SJCRH30 (cell line): Measurements from ENCODE around the gene INPP5A. TPM values are rescaled to one million over a fixed set of nuclear protein-coding genes. Genes with fewer than 3 reads are reported as not detected.
"Not testable (repeated sequence)": the region's sequence is repeated elsewhere in the genome, so short reads cannot be mapped to it uniquely, and the experiment has no call there.

Experiments used
- DNase-seq, 2 experiments: peaks; one replicate each; pipeline ENCODE4 v3.0.0-alpha.2; 2015 to 2020
- H3K27ac ChIP-seq: fragments of 250-450 bp; sonication (Bioruptor Pico); 2 replicates; pipeline ENCODE4 v1.5.1; 2020; ENCODE audit warnings: mild to moderate bottlenecking, moderate library complexity
- H3K27me3 ChIP-seq: fragments of 250-450 bp; sonication (Bioruptor Pico); 2 replicates; pipeline ENCODE4 v1.5.1; 2020; ENCODE audit warnings: mild to moderate bottlenecking, moderate library complexity
- H3K36me3 ChIP-seq: fragments of 250-450 bp; sonication (Bioruptor Pico); 2 replicates; pipeline ENCODE4 v1.5.1; 2020; ENCODE audit warnings: mild to moderate bottlenecking, moderate library complexity
- H3K4me1 ChIP-seq: fragments of 250-450 bp; sonication (Bioruptor Pico); 2 replicates; pipeline ENCODE4 v1.5.1; 2020; ENCODE audit warnings: mild to moderate bottlenecking, moderate library complexity
- H3K4me3 ChIP-seq: fragments of 250-450 bp; sonication (Bioruptor Pico); 2 replicates; pipeline ENCODE4 v1.5.1; 2020; ENCODE audit warnings: mild to moderate bottlenecking, moderate library complexity
- H3K9me3 ChIP-seq: fragments of 250-450 bp; sonication (Bioruptor Pico); replicated peaks from 2 replicates; pipeline ENCODE4 v1.5.1; 2020; ENCODE audit warnings: mild to moderate bottlenecking, moderate library complexity
- total RNA-seq: library from RNA; depleted of rRNA; stranded (reverse); fragments of >200 nt; shearing (Covaris generic); gene quantifications from 2 replicates; pipeline ENCODE4 v1.2.3, GENCODE V29; 2014

INPP5A gene
- total RNA-seq, 1 experiment from 2014 or later: 22.4 TPM

DNA sequence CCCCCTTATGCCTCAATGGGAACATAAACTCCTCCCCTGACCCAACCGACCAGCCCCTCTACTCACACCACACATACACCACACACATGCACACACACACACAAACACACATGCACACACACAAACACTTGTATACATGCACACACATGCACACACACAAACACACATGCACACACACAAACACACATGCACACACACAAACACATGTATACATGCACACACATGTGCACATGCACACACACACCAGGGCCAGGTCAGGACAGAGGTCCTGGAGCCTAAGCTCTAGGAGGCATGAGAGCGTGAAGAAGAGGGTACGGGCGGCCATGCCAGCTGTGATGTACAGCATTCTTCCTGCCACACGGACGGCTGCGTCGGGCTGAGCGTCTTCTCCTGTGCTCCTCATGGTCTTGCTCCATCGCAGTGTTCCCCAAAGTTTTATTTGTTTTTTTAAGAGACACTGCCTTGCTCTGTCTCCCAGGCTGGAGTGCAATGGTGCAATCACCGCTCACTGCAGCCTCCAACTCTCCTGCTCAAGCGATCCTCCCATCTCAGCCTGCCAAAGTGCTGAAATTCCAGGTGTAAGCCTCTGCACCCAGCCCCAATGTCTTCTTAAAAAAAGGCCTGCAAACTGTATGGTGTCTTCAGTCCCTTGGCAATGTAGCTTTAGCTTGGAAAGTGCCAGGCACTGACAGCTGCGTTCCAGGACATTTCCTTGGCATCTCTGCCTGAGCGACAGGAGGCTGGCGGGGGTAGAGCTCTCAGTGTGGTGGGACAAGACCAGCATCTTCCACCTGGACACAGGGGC lies 38.8 kb upstream of the INPP5A start:
- no peak overlapping the region for H3K4me3 ChIP-seq
- H3K27me3 ChIP-seq: no peaks in the 10 kb centered on the region
- H3K27ac ChIP-seq: no peak overlapping the region
- no peaks in the 10 kb centered on the region for H3K9me3 ChIP-seq
- no peak for DNase-seq
- no peaks in the 10 kb centered on the region for H3K4me1 ChIP-seq
- no peaks in the 10 kb centered on the region for H3K36me3 ChIP-seq

GRCh38 chr10:132499367-132499685 lies 38.3 kb upstream of the INPP5A start:
- Histone ChIP-seq H3K4me3 (no peak overlapping the region), H3K4me1 (no peaks in the 10 kb centered on the region), H3K36me3 (no peaks in the 10 kb centered on the region), H3K9me3 (no peaks in the 10 kb centered on the region), H3K27me3 (no peaks in the 10 kb centered on the region), H3K27ac (no peak overlapping the region)
- no peak for DNase-seq

- no peak for DNase-seq
- Histone ChIP-seq H3K9me3 (no peaks in the 10 kb centered on the region), H3K27me3 (no peaks in the 10 kb centered on the region), H3K36me3 (no peaks in the 10 kb centered on the region), H3K4me1 (no peaks in the 10 kb centered on the region), H3K4me3 (no peak overlapping the region), H3K27ac (no peak overlapping the region)
Observed at GRCh38 chr10:132500781-132501415, 36.7 kb upstream of the INPP5A start.

DNA sequence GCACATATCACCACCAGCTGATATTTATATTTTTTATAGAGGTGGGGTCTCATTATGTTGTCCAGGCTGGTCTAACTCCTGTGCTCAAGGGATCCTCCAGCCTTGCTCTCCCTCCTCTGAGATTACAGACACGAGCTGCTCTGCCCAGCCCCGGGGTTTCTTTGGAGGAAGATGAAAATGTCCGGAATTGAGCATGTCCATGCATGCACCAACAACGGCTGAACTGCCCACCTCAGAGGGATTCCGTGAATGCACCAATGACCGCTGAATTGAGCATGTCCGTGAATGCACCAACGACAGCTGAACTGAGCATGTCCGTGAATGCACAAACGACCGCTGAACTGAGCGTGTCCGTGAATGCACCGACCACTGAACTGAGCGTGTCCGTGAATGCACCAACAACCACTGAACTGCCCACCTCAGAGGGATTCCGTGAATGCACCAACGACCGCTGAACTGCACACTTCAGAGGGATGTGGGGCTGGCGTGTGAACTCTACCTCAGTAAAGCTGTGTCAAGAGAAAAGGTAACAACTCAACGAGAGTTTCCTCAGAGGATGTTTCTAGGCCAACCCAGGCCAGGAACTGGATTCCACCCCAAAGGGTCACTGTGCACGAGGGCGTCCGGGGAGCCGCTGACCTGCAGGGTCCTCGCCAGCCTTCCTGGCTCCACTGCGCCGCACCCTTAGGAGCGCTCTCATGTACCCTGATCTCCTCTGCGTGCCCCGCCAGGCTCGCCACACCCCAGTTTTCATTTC lies 34.9 kb upstream of the INPP5A start:
- no peak overlapping the region for H3K27ac ChIP-seq
- no peaks in the 10 kb centered on the region for H3K4me1 ChIP-seq
- H3K27me3 ChIP-seq: no peaks in the 10 kb centered on the region
- DNase-seq: no peak
- no peaks in the 10 kb centered on the region for H3K36me3 ChIP-seq
- no peaks in the 10 kb centered on the region for H3K9me3 ChIP-seq
- no peak overlapping the region for H3K4me3 ChIP-seq

DNA sequence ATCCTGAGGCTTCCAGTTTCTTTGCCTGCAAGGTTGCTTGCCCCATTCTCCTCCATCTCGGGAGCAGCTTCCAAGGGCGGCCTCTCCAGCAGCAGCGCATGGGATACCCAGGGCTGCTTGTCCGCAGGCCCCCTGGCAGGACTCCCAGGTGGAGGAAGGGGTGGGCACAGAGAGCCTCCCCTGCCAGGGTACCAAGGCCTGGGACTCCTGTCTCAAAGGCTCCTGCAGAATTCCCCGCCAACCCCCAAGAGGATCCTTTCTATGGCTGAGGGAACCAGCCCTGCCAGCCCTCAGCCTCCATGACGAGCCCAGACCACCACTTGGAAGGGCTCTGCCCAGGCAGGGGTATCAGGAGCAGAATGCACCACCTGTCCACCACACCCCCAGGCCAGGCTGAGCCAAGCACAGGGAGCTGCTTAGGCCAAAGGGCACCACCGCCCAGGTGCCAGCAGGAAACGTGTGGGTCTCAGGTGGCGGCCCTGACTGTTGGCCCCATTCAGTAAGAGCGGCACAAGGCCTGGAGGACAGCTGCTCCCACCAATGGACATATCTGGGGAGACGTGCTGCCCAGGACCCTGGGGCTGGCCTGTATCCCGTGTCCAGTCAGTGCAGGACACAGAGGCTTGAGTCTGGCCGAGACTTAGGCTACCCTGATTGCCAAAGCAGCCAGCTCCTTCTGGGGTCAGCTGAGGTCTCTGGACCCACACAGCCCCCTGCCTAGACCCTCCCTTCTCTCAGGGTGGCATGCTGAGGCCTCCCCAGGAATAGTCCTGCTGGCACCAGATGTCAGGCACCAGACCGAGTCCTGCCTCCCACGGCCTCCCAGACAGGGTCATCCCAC lies 33.8 kb upstream of the INPP5A start:
- no peak overlapping the region for H3K4me3 ChIP-seq
- no peaks in the 10 kb centered on the region for H3K27me3 ChIP-seq
- H3K27ac ChIP-seq: no peak overlapping the region
- no peak for DNase-seq
- H3K4me1 ChIP-seq: no peaks in the 10 kb centered on the region
- no peaks in the 10 kb centered on the region for H3K36me3 ChIP-seq
- no peaks in the 10 kb centered on the region for H3K9me3 ChIP-seq

DNA sequence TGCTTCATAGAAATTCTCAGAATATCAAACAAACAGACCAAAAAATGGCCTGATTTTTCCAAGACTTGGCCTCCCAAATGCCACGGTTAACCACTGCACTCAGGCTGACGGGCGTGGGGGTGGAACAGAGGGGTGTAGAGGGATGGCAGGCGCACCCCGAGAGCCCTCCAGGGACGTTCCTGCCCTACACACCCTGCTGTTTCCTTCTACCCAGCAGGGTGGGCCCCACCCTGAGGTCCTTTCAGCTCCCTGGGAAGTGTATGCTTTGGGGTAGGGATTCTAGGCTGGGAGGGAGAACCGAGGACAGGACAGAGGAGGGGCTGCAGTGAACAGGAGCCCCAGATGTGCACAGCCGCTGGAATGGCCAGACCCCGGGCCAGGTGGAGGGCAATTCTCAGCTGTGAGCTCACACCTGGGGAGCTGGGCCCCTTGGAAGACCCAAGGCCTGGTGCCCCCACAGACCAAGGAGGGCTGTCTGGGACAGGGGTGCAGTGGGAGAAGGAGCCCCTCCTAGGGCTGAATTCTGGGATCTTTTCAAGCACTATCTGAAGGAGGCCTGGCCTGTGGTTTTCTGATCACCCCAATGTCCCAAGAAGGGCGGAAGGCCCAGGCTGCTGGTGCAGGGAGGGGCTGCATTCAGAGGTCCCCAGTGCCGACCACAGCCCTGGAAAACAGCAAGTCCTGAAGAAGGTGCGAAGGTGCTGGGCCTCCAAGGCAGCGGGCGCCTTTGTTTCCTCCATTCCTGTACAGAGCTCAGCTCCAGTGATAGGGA lies 32.9 kb upstream of the INPP5A start:
- DNase-seq: no peak
- H3K4me3 ChIP-seq: no peak overlapping the region
- no peaks in the 10 kb centered on the region for H3K9me3 ChIP-seq
- H3K4me1 ChIP-seq: no peaks in the 10 kb centered on the region
- no peaks in the 10 kb centered on the region for H3K36me3 ChIP-seq
- no peaks in the 10 kb centered on the region for H3K27me3 ChIP-seq
- H3K27ac ChIP-seq: no peak overlapping the region

DNA sequence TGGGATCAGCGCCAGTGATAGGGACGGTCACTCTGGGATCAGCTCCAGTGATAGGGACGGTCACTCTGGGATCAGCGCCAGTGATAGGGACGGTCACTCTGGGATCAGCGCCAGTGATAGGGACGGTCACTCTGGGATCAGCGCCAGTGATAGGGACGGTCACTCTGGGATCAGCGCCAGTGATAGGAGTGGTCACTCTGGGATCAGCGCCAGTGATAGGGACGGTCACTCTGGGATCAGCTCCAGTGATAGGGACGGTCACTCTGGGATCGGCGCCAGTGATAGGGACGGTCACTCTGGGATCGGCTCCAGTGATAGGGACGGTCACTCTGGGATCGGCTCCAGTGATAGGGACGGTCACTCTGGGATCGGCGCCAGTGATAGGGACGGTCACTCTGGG lies 32.0 kb upstream of the INPP5A start:
- H3K27ac ChIP-seq, H3K36me3 ChIP-seq, DNase-seq, H3K4me1 ChIP-seq, H3K4me3 ChIP-seq, H3K27me3 ChIP-seq, H3K9me3 ChIP-seq: not testable (repeated sequence)

- H3K27ac ChIP-seq: no peak overlapping the region
- H3K9me3 ChIP-seq: no peaks in the 10 kb centered on the region
- no peaks in the 10 kb centered on the region for H3K27me3 ChIP-seq
- no peaks in the 10 kb centered on the region for H3K4me1 ChIP-seq
- no peak for DNase-seq
- no peaks in the 10 kb centered on the region for H3K36me3 ChIP-seq
- no peak overlapping the region for H3K4me3 ChIP-seq
Observed at GRCh38 chr10:132506711-132507408, 30.7 kb upstream of the INPP5A start.

GRCh38 chr10:132507409-132507955 lies 30.1 kb upstream of the INPP5A start:
- no peaks in the 10 kb centered on the region for H3K36me3 ChIP-seq
- DNase-seq: no peak
- H3K9me3 ChIP-seq: no peaks in the 10 kb centered on the region
- H3K27ac ChIP-seq: no peak overlapping the region
- no peaks in the 10 kb centered on the region for H3K27me3 ChIP-seq
- H3K4me3 ChIP-seq: no peak overlapping the region
- no peaks in the 10 kb centered on the region for H3K4me1 ChIP-seq

GRCh38 chr10:132507956-132508490 lies 29.6 kb upstream of the INPP5A start:
- DNase-seq: no peak
- Histone ChIP-seq H3K9me3 (no peaks in the 10 kb centered on the region), H3K36me3 (no peaks in the 10 kb centered on the region), H3K4me1 (no peaks in the 10 kb centered on the region), H3K4me3 (no peak overlapping the region), H3K27me3 (no peaks in the 10 kb centered on the region), H3K27ac (no peak overlapping the region)

- no peak for DNase-seq
- no peak overlapping the region for H3K27ac ChIP-seq
Observed at GRCh38 chr10:132508581-132509443, 28.8 kb upstream of the INPP5A start.

DNA sequence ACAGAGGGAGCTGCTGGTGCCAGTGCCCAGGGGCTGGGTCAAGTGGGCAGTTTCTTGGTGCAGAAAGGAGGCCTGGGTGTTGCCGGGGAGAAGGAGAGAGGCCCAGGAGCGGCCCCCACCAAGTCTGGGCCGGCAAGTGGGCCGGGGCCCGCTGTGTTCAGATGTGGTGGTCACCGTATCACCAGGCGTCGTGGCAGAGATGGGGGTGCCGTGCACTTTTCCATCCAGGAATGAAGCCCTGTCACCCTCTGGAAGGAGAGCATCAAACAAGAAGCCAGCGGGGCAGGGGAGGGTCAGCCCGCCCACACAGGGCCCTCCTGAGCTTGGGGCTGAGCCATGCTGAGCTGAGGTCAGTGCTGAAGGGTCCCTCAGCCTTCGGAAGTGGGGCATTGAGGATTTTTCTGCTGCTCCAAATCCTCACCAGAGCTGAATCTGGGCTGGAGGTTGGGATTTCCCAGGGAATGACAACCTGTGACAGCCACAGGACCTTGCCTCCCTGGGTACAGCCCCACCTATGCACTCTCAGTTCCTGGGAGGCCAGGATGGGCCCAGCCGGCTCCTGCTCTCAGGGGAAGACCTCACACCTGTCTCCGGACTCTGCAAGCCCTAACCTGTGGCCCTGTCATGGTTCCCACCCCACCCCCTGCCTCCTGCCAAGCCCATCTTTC lies 27.9 kb upstream of the INPP5A start:
- no peaks in the 10 kb centered on the region for H3K4me1 ChIP-seq
- no peak overlapping the region for H3K27ac ChIP-seq
- DNase-seq: no peak
- no peaks in the 10 kb centered on the region for H3K36me3 ChIP-seq
- no peak overlapping the region for H3K4me3 ChIP-seq
- no peaks in the 10 kb centered on the region for H3K27me3 ChIP-seq
- H3K9me3 ChIP-seq: no peaks in the 10 kb centered on the region

More at GRCh38 chr10:132508581-132509443, 28.8 kb upstream of the INPP5A start:
- H3K36me3 ChIP-seq: no peaks in the 10 kb centered on the region
- no peaks in the 10 kb centered on the region for H3K27me3 ChIP-seq
- H3K4me1 ChIP-seq: no peaks in the 10 kb centered on the region
- H3K4me3 ChIP-seq: no peak overlapping the region
- no peaks in the 10 kb centered on the region for H3K9me3 ChIP-seq
